GM19025 (cell line): Measurements from ENCODE around the gene MED15.
"Not testable (repeated sequence)": the region's sequence is repeated elsewhere in the genome, so short reads cannot be mapped to it uniquely, and the experiment has no call there.

ENCODE experiments used
- ATAC-seq: cut with Tn5 transposase; IDR thresholded peaks from one replicate; pipeline ENCODE4 v1.9.1; 2021; ENCODE audit warnings: mild to moderate bottlenecking, low read depth, moderate library complexity; ENCODE audit not compliant: unreplicated experiment

Gene MED15

DNA sequence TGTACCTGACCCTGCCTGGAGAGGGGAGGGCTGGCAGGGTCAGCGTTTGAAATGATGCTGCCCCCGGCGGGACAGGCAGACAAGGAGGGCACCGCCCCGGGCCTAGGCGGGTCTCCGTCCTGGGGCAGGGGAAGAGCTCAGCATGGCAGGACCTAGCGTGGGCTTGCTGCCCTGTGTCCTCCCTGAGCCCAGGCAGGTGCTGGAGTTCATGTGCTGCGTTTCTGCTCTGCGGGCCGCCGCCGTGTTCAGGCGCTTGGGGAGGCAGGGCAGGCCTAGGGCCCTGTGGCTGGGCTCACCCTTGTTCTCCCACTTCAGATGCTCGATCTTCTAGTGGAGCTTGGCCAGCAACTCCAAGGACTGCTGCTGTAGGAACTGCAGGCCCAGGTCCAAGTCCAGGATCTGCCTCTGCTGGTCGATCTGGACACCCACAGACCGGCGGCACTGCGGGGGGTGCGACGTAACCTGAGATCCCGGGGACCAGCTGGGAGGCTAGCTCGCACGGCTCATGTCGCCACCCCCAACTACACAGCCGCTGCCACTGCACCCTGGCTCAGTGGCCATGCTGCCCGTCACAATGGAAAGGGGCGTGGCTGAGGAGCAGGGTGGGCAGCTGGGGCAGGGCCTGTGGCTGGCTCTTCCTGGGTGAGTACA is 84.4 kb downstream of the MED15 start:
- ATAC-seq = no peak

DNA sequence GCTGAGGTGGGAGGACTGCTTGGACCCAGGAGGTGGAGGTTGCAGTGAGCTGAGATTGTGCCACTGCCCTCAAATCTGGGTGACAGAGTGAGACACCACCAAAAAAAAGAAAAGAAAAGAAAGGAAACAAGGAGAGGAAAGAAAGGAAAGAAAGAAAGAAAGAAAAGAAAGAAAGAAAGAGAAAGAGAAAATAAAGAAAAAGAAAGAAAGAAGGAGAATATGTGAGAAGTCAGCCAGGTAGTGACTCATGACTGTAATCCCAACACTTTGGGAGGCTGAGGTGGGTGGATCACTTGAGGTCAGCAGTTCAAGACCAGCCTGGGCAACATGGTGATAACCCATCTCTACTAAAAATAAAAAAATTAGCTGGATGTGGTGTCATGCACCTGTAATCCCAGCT is 86.6 kb downstream of the MED15 start:
- ATAC-seq = not testable (repeated sequence)

DNA sequence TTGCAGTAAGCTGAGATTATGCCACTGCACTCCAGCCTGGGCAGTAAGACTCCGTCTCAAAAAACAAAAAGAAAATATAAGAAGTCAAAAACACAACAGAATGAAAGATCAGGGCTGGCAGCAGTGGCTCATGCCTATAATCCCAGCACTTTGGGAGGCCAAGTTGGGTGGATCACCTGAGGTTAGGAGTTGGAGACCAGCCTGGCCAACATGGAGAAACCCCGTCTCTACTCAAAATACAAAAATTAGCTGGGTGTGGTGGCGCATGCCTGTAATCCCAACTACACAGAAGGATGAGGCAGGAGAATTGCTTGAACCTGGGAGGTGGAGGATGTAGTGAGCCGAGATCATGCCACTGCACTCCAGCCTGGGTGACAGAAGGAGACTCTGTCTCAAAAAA is 87.1 kb downstream of the MED15 start:
- not testable (repeated sequence) for ATAC-seq

DNA sequence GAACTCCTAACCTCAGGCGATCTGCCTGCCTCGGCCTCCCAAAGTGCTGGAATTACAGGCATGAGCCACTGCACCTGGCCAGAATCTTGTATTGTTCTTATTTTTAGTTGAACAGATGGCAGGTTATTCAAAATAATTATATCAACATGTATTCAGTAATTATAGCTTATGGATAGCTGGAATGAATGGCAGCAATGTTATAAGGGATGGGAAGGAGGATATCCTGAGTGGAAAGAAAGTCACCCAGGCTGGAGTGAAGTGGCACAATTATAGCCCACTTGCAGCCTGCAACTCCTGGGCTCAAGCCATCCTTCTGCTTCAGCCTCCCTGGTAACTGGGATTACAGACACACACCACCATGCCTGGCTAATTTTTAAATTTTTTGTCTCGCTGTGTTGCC is 88.1 kb downstream of the MED15 start:
- ATAC-seq = no peak

DNA sequence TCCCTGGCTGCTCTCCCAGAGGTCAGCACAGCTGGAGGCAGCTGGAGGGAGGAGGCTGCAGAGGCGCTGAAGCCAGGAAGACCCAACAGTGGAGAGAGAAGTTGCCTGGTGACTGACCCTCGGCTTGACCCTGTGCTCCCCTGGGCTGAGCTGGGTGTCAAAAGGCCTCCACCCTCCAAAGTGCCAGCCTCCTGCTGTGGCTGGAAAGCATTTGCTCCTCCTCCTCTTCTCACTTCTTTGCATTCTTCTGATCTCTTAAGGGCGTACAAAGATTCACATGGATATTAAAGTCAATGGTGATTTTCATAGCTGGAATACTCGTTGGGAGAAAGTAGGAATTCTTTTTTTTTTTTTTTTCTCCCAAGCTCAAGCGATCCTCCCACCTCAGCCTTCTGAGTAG is 91.7 kb downstream of the MED15 start:
- no peak for ATAC-seq

DNA sequence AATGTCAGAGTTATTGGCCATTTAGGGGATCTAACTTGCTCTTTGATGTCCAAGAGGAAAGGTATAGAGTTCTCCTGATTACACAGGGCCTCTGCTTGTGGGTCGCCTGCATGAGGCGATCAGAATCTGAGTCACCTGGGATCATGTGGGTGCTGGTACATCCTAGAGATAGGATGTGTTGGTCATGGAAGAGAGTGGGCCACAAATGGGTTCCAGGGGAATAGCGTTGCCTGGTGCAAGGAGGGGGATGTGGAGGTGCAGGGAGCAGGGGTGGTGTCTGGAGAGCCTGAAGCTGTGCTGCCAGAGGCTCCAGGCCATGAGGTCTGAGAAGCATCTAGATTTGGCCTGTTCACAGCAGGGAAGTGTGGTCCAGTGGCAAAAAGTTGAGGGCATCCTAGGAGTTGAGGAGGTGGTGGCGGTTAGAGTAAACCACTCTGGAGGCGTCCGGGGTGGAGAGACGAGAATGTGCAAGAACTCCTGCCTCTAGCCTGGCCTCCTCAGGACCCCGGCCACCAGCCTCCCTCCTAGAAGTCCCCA is 92.8 kb downstream of the MED15 start:
- no peak for ATAC-seq

DNA sequence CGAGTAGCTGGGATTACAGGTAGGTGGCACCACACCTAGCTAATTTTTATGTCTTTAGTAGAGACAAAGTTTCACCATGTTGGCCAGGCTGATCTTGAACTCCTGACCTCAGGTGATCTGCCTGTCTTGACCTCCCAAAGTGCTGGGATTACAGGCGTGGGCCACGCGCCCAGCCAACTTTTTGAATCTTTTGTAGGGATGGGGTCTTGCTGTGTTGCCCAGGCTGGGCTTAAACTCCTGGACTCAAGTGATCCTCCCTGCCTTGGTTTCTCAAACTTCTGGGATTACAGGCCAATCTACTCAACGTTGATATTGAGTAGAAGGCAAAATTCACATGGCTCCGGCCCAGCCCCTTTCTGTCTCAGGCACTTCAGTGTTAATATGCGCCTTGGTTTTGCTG is 93.9 kb downstream of the MED15 start:
- no peak for ATAC-seq

DNA sequence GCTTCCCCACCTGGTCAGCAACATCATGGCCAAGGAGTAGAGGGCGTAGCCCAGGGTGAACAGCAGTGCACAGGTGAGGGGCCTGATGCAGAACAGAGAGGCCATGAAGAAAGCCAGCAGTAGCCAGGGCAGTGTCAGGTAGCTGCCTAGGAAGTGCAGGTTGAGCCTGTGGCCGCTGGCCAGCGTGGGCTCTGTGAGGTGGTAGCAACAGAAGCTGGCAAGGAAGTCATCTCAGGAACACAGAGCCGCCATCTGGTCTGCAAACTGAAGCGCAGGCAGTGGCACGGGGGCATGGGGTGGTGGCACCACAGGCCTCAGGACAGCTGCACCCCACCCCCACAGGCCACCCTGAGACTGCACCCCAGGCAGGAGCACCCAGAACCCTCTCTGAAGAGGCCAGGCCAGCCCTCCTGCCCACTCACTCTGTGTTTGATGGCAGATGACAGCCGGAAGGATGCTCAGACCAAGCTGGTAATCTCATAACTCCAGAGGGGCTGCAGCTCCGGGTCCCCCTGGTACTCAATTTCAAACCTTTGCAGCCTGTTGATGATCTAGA is 95.3 kb downstream of the MED15 start:
- ATAC-seq = no peak

DNA sequence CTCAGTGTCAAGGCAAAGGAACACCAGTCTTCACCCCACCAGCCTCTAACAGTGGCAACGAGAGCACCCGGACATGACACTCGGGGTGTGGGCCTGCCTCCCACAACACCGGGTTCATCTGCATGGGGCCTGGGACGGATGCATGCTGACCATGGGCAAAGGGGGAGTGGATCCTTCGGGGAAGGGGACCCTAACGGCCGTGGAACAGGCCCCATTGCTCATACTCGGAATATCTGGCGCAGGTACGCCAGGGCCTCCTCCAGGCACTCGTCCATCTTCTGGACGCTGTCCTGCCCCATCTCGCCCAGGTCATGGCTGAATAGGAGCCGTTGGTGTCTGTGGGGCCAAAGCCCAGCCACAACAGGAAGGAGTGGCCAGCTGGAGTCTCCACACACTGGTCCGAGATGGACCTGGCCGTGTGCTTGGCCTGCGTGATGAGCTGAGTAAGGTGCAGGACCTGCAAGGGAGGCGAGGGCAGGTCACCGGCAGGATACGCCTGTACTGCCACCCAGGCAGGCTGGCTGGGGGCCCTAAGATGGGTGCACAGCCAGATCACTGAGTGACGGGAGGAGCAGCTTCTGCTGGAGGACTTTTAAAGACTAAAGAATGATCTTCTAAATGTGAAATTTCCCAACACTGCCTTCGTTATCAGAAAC is 96.8 kb downstream of the MED15 start:
- ATAC-seq = no peak

DNA sequence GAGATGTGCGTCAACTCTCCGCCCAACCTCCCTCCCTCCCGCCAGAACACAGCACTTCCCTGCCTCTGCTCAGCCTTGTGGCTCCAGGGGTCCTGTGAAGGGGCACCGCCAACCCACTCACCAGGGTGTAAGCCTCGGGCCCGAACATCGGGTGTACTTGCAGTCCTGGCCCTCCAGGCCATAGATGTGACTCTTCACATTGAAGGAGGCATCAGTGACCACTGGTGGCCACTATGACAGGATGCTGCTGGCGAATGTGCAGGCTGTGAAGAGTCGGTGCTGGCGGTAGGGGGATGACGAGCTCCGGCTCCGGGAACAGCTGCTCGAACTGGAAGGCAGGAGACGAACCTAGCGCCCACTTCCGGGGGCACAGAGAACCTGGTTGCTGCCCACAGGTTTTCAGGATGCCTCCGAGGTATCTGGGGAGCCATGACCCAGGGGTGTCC is 97.4 kb downstream of the MED15 start:
- ATAC-seq = no peak

DNA sequence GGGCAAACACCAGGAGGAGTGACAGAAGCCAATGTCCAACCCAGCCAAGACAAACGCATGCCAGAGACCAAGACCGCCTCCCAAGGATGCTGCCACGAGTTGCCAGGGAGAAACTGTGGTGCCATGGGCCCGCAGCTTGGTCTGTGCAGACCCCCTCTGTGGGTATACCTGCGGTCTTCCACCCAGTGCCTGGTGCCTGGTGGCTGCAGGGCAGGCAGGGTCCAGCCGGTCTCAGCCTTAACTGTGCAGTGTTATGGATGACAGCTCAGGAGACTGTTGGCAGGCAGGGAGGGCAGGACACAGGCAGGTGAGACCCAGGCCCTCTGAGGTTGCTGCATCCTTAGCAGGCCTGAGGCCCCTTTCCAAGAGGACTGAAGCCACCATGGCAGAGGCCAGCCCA is 97.9 kb downstream of the MED15 start:
- ATAC-seq = no peak

DNA sequence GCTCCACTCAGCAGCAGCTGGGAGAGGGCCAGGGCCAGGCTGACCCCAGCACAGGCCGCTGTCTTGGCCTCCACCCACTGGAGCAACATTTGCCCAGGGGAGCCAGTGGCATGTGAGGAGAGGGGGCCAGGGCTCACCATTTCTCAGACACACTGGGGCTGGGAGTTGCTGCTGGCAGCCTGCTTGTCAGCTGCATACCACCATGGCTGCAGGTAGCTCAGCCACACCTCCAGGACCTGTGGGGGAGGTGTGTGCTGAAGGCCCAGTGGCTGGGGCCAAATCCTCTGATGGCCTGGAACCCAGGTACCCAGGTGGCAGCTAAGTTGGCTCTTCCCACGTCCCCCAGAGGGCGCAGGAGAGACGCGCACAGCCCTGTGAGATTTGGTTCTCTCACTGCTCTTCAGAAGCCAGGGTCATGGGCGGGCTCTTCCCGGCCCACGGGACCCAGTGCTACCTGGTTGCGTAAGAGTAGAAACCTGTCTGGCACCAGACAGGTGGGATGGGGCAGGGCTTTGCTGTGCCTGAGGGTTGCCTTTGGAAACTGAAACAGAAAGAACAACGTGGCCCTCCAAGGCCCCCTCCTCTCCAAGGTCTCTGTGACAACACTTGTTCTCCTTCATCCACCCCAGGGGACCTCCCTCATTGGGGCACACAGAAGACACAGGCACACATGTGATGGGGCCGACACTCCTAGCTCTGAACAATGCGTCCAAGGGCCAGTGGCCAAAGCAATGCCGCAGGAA is 98.8 kb downstream of the MED15 start:
- no peak for ATAC-seq

DNA sequence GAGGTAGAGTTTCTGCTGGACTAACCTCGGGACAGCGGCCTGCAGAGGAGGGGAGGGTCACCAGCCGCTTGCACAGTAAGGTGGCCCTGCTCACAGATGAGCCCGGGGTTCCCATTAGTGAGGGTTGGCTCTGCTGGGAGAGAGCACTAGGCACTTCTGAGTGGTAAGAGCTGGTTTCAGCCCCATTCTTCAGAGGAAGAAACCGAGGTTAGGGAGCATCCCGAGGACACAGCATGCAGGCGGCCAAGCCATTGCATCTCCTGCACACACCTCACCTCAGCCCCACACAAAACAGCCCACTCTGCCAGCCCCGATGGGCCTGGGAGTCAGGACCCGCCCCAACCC is 99.3 kb downstream of the MED15 start:
- no peak for ATAC-seq

DNA sequence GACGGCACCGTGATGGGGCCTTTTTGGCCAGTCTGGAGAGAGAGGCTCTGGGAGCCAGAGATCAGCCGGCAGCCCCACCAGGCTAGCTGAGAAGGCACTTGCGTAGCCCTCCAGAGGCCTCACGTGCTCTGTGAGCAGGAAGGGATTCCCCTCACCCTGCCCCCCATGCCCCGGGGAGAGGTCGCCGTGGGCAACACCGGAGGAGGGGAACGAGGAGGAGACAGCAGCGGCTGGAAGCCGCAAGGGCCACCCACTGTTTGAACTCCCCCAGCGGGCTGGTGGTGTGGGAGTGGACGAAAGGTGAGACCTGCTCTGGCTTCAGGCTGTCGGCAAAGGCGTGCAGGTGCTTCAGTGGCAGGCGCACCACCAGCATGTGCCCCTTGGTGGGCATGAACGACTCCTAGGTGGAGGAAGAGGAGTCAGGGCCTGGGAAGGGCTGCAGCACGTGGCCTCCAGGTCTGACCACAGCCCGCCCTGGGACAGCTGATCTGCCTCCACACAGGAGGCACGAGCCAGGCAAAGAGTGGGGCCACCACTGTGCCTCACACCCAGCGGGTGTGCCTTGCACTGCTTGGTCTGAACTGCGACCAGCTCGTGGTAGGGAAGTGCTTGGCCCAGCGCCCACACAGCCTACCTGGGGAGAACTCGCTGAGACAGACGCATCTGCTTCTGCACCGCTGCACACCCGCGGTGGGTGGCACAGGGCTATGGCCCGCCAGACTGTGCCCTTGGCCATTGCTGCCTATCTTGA is 99.9 kb downstream of the MED15 start:
- no peak for ATAC-seq

DNA sequence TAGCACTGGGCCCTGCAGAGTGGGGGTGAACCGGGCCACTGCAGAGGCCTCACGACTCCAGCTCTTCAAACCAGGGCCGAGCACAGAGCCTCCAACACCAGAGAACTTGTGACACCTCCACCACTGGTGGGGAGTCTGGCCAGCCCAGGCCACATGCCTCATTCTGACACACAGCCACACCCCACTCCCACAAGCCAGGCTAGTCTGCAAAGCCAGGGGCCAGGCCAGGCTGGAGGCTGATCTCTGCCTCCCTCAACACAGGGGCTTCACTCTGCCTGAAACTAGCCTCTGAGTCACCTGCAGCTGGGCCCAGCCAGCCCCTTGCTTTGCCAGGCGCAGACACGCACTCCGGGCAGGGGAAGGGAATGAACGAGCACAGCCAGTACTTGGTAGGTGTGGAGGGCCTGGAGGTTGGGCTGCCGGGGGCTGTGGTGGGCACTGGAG is 102.9 kb downstream of the MED15 start:
- no peak for ATAC-seq

DNA sequence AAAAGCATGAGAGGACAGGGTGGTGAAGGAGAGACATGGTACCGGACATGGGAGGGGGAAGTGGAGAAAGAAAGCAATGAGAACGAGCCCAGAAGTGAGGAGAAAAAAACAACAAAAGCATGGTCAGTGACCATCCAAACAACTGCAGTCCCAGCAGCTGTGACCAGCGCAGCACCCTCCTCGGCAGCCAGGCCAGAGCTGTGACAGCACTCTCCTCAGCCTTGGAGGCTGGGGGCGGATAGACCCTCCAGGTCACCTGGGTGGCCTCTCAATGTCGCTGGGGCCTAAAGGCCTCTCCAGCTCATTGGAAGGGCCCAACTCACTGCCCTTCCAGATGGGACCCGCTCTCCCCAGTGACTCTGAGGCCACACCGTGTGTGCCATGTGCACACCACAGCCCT is 103.3 kb downstream of the MED15 start:
- ATAC-seq = no peak

DNA sequence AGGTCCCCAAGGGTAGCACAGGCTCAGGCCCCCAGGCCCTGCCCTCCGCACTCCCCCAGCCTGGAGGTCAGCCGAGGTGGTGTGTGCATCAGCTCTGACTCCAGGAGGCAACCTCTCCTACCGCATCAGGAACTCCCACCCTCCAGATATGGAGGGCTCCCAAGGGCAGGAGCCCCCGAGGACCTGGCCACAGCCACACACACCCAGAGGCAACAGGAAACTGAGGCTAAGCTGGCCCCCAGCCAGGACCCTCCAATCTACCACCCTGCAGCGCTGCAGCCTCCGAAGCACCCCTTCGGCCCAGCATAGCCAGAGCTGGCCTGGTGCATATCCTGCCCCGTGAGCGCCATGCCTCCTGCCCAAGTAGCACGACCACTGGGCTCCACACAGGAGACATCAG is 104.0 kb downstream of the MED15 start:
- no peak for ATAC-seq

DNA sequence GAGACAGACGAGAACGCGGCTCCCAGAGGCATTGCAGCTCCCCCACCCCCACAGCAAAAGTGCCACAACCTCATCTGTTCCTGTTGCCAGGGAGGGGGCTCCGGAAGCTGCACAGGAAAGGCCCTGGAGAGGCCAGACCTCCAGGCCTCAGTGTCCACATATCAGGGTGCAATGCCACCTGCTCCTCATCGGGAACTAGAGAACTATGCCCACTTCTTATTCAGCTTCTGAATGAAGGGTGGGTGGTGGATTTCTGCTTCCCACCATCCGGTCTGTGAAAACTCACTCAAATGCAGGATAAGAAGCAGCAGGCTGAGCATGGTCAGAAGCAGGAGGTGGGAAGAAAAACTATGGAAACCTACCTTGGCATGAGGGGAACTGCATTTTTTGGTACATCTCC is 105.9 kb downstream of the MED15 start:
- no peak for ATAC-seq

DNA sequence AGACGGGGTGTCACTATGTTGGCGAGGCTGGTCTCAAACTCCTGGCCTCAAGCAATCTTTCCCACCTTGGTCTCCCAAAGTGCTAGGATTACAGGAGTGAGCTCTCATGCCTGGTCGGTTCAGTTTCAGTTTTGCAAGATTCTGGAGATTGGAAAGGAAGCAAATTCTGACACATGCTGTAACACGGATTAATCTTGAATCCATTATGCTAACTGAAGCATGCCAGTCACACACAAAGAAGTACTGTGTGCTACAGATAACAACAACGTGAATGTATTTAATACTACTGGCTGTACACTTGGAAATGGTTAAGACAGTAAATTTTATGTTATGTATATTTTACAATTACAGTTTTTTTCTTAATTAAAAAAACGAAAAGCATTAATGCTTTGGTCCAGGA is 107.6 kb downstream of the MED15 start:
- no peak for ATAC-seq
